NCI-H2107 treated with DMSO at 0.1 percent for 48 hours (cell line): ENCODE measurements around the gene MAN1C1.
"Not testable (repeated sequence)": the region's sequence is repeated elsewhere in the genome, so short reads cannot be mapped to it uniquely, and the experiment has no call there.

Source experiments
- DNase-seq: peaks from one replicate; lab custom pipeline; 2025; ENCODE audit not compliant: unreplicated experiment; lab: John Stamatoyannopoulos, UW

MAN1C1 gene

DNA sequence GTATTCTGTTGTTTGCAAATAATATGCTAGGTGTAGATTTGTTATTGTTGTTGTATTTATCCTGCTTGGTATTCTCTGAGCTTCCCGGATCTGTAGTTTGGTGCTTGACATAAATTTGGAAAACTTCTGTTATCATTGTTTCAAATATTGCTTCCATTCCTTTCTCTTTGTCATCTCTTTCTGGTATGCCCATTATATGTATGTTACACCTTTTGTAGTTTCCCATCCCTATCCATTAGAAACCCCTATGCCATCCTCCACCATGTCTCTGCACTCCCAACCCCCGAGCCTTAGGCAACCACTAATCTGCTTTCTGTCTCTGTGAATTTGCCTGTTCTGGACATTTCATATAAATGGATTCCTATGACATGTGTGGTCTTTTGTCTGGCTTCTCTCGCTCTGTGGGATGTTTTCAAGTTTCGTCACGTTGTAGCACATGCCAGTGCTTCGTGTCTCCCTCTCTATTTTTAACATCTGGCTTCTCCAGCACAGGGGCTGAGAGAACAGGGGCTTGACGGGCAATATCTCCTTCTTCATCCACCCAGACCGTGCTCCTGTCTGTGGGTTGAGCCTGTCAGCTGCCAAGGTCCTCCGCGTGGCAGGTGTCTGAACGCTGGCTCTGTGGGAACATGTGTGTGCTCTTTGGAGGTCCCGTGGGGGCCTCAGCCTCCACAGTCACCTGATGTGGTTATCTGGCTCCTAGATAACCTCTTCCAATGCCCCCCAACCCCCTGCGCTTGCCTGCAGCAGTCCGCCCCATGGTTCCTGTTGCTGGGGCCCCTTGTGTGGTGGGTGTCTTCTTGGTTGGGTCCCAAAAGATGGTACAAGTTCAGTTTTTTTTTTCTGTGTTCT, 32.8 kb upstream of the MAN1C1 start:
- DNase-seq: no peak

DNA sequence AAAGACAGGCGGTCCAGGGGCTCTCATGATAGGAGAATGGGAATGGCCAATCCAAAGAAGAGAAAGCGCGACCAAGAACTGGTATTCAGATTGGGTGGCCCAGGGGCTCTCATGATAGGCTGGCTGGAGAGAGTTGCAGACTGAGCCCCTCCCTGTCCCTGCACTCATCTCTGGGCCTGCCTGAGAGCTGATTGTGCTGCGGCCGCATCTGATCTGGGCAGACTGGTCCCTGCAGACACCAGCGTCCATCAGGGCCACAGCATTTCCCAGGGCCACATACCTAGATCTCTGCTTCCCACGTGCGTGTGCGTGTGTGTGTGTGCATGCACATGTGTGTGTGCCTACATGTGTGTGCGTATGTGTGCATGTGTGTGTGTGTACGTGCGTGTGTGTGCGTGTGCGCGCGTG, 30.4 kb upstream of the MAN1C1 start:
- no peak for DNase-seq

DNA sequence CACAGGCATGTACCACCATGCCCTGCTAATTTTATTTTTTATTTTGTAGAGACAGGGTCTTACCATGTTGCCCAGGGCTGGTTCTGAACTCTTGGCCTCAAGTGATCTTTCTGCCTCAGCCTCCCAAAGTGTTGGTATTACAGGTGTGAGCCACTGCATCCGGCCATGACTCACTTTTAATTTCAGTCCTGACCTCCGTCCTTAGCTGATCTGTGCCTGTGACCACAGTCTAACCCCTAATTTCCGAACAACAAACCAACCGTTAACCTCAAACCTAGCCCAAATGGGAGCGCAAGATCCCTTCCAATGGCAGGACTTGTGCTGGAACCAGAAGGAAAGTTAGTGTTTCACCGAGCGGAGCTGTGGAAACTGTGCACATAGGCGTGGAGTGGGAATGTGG, 29.3 kb upstream of the MAN1C1 start:
- DNase-seq: no peak

DNA sequence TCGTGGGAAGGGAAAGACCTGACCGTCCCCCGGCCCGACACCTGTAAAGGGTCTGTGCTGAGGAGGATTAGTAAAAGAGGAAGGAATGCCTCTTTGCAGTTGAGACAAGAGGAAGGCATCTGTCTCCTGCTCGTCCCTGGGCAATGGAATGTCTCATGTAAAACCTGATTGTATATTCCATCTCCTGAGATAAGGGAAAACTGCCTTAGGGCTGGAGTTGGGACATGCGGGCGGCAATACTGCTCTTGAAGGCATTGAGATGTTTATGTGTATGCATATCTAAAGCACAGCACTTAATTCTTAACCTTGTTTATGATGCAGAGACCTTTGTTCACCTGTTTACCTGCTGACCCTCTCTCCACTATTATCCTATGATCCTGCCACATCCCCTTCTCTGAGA, 28.4 kb upstream of the MAN1C1 start:
- not testable (repeated sequence) for DNase-seq

DNA sequence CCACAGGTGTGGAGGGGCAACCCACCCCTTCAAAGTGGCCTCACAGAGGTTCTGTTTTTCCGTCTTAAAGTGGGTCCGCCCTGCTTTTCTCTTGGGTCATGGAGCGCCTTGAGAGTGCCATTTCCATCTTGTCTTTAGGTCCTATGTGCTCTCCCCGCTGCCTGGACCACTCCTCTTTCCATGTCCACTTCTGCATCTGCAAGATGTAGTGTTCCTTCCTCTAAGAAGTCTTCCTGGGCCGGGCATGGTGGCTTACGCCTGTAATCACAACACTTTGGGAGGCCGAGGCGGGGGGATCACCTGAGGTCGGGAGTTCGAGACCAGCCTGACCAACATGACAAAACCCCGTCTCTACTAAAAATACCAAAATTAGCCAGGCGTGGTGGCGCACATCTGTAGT, 27.8 kb upstream of the MAN1C1 start:
- not testable (repeated sequence) for DNase-seq

DNA sequence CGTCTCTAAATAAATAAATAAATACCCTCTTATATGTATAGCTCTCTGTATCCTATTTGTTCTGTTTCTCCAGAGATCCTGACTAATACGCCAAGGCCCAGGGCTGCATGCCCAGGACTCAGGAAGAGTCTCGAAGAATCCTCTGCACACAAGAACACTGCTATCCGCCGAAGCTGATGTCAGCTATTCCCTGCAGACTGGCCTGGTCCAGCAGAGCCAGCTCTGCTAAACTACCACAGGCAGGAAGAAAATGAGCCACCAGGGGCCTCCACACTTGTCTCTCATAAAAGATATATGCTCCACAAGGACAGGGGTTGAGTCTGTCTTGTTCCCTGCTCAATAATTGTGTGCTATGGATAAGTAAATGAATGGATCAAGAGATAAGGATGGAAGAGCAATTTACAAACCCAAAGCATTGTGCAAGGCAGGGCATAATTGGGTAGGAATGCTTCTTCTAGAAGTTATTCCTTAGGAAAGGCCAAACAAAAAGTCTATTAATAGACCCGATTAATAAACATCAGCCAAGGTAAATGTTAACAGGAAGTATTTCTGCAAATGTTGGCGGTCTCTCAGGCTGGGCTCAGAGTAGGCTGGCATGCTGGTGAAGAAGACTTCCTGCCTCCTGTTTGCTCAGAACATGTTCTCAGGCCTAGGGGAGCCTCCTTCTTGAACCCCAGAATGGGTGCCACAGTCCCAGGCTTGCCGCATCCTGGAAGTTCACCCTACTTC, 26.3 kb upstream of the MAN1C1 start:
- DNase-seq: no peak

DNA sequence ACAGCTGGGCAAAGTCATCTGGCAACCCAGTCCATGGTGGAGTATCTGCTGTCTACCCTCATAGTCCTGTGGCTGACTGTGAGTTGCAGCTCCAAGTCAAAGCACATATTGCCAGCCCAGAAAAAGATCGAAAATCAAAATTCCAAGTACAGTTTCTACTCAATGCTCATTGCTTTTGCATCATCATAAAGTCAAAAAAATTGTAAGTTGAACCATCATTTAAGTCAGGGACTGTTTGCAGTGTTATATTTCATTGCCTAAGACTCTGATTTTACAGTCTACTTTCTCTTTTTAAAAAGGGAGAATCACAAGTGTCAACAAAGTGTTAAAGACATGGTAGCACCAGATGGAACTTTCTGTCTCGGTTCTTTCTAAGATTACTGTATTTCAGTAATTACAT, 22.7 kb upstream of the MAN1C1 start:
- no peak for DNase-seq

DNA sequence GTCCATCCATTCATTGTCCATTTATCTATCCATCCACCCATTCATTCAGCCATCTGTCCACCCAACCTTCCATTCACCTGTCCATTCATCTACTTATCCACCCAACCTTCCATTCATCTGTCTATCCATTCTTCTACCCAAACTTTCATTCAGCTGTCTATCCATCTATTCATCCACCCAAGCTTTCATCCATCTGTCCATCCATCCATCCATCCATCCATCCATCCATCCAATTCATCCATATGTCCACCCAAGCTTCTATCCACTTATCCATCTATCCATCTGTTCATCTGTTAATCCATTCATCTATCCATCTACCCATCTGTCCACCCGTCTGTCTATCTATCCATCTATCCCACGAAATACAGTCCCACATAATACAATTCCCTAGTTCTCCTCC, 21.6 kb upstream of the MAN1C1 start:
- no peak for DNase-seq

DNA sequence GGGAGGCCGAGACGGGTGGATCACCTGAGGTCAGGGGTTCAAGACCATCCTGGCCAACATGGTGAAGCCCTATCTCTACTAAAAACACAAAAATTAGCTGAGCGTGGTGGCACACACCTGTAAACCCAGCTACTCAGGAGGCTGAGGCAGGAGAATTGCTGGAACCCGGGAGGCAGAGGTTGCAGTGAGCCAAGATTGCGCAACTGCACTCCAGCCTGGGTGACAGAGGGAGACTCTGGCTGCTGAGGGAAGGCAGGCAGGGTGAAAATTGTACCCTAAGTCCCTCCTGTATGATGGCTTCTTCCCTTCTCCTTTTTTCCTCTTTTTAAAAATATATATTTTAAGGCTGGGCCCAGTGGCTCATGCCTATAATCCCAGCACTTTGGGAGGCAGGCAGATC, 19.9 kb upstream of the MAN1C1 start:
- DNase-seq: not testable (repeated sequence)

DNA sequence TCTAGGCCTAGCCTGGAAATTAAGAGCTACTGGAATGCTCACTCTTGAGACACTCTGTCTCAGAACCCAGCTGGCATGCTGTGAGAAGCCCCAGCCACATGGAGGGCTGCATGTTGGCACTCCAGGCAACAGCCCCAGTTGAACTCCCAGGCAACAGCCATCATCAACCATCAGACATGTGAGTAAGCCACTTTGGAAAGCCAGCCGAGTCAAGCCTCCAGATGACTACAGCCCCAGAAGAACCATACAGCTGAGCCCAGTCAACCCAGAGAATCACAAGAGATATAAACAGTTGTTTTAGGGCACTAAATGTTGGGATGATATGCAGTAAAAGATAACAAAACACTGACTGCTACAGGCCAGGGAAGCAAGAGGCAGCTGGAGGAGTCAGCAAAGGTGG, 17.7 kb upstream of the MAN1C1 start:
- no peak for DNase-seq

DNA sequence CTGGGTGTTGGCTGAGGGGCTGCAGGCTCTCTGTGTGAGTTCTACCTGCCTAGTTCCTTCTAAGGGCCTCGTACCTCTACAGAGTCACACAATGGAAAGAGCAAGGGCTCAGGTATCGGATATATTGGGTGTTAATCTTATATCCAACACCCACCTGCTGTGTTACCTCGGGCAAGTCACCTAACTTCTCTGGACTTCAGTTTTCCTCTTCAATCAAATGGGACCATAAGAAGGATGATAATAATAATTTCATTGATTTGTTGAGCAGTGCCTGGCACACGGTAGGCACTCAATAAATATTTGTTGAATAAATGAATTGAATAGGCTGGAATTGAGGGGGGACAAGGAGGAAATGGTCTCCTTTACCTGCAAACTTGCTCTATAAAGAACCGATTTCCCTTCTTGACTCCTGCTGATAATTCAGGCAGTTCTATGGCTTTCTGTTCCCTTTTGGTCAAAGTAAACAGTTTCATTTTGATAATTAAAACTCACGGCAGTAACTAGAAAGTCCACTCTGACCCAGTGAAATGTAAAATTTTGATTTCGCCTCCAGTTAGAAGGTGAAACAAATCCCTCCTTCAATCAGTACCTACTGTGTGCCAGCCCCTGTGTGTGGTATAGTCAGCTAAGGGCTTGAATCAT, 16.5 kb upstream of the MAN1C1 start:
- DNase-seq: no peak

DNA sequence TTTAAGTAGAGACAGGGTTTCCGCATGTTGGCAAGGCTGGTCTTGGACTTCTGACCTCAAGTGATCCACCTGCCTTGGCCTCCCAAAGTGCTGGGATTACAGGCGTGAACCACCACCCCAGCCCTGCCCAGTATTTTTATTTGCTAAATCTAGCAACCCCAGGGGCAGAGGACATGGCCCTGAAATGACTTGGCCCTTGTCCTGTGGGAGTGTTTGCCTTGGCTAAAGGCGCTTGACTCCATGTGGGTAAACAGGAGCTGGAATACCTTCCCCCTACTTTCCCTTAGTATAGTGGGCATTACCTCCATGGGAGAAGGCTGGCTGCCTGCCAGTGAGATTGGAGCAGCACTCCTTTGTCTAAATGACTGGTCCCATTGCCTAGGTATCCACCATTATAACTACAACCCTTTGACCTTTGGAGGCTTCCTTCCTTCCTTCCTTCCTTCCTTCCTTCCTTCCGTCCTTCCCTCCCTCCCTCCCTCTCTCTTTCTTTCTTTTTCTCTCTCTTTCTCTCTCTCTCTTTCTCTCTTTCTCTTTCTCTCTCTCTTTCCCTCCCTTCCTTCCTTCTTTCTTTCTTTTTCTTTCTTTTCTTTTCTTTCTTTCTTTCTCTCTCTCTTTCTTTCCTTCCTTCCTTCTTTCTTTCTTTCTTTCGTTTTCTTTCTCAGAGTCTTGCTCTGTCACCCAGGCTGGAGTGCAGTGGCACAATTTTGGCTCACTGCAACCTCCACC, 15.5 kb upstream of the MAN1C1 start:
- DNase-seq: not testable (repeated sequence)

DNA sequence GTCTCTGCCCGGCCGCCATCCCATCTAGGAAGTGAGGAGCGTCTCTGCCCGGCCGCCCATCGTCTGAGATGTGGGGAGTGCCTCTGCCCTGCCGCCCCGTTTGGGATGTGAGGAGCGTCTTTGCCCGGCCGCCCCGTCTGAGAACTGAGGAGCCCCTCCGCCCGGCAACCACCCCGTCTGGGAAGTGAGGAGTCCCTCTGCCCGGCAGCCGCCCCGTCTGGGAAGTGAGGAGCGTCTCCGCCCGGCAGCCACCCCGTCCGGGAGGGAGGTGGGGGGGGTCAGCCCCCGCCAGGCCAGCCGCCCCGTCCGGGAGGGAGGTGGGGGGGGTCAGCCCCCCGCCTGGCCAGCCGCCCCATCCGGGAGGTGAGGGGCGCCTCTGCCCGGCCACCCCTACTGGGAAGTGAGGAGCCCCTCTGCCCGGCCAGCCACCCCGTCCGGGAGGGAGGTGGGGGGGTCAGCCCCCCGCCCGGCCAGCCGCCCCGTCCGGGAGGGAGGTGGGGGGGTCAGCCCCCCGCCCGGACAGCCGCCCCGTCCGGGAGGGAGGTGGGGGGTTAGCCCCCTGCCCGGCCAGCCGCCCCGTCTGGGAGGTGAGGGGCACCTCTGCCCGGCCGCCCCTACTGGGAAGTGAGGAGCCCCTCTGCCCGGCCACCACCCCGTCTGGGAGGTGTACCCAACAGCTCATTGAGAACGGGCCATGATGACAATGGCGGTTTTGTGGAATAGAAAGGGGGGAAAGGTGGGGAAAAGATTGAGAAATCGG, 12.6 kb upstream of the MAN1C1 start:
- DNase-seq: not testable (repeated sequence)

DNA sequence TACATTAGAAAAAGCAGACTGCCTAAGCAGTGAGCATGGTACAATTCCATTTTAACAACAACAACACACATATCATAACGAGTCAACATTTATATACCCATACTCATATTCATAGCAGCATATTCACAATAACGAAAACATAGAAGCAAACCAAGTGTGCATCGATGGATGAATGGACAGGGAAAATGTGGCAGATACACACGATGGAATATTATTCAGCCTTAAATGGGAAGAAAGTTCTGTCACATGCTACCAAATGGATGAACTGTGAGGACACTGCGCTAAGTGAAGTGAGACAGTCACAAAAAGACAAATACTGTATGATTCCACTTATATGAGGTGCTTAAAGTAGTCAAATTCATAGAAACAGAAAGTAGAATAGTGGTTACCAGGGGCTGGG, 9.5 kb upstream of the MAN1C1 start:
- no peak for DNase-seq

DNA sequence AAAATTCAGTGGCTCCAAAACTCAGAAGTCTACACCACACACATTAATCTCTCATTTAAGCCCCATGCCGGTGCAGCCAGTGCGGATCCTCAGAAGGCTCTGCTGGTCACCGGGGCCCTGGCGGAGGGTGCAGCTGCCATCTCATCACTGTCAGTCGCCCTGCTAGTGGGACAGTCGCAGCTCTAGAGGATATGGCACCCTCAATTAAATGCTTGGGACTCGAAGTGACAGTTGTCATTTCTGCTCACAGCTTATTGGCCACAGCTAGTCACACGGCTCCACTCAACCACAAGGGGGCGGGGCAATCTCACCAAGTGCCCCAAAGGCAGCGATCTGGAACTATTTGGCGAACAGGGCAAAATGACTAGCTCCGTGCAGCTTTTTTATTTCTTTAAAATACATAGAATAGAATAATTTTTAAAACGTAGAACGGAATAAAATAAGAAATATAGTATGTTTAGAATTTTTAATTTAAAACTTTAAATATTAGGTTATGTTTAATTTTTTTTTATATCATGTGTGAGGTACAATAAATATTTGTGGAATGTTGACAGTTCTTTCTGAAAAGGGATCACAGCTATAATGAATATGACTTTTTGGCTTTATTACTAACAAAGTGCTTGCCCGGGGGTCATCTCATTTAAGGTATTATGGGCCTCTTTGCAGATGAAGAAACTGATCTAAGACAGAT, 8.0 kb upstream of the MAN1C1 start:
- peak; percentile 83 for DNase-seq

DNA sequence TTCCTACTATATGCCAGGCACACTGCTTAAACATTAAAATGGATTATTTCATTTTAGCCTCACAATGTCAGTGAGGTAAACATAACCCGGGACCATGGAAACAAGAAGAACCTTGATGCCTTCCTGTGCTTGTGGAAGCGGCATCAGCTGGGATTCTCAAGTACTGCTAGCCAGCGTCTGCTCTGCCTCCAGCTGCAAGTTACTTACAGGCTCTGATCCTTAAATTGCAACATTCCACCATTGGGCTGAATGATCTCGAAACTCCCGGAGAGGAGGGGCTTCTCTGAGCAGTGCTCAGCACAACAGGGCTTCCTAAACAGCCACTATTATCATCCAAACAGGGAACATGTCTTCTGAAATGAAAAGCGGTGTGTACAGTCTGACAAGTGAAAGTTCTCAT, 6.7 kb upstream of the MAN1C1 start:
- DNase-seq: peak; percentile 22

DNA sequence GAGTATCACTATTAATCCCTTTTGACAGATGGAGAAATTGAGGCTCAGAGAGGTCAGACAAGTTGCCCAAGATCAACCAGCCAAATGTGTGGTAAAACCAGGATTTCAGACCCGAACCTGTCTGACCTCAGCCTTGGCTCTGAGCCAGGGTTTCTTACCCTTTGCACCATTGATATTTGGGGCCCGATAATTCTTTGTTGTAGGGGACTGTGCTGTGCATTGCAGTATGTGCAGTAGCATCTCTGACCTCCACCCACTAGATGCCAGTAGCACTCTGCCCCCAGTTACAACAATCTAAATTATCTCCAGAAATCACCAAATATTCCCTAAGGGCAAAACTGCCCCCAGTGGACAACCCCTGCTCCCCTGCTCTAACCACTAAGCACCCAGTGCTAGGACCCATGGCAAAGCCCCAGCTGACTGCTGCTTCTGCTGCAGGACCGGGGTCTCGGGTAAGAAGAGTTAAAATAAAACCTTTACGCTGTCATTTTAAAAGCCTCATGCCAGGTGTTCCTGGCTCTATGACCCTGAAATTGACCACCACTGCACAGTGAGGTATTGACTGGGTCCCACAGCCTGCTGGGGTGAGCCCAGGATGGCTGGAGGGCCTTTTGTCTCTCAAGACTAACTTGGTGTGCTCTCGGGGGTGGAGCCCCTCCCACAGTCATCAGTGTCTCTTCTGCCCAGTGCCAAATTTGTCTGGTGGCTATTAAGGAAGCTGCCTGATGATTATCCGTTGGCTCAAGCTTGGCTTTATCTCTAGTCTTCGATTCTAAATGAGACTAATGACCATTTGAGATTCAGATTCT, 5.6 kb upstream of the MAN1C1 start:
- DNase-seq: no peak

DNA sequence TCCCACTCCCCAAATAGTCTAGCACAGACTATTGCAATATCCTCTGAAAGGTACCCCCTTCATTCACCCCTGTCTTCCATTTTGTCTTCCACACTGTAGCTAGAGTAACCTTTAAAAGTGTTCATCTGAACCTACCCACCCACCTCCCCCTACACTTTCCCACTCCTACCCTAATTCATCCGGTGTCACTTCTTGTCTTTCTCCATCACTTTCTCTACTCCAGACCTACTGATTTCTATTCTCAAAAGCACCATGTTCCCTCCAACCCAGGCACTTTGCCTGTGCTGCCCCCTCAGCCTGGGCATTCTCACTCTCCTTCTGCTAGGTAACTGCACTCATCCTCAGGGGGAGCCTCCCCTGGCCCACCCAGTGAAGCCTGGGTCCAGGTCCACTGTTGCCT, 4.7 kb upstream of the MAN1C1 start:
- DNase-seq: no peak

DNA sequence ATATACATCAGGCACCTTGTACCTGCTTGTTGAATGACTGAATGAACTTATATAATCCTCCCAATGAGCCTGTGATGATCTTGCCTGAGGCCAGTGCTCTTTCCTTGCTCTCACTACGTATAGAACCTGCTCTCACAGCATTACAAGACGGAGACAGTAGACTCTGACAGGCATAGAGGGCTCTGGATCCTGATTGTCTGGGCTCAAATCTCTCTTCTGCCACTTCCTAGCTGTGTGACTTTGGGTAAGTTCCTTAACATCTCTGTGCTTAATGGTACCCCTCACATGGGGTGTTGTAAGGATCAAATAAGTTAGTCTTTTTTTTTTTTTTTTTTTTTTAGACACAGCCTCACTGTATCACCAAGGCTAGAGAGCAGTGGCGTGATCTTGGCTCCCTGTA, 4.2 kb upstream of the MAN1C1 start:
- DNase-seq: no peak
